Activated naive CD4-positive, alpha-beta T cell treated with anti-CD3 and anti-CD28 coated beads, Interleukin-2, amount 50 U/mL, for 72 hours (primary cell): ENCODE results near the gene CYP11A1. TPM values are rescaled to one million over a fixed set of nuclear protein-coding genes. Genes with fewer than 3 reads are reported as not detected.

ENCODE experiments used
- ATAC-seq, 2 donors: fragments of 150-1000 bp; cut with Tn5 transposase; 2 replicates each; pipeline ENCODE4 v1.10.0; 2021; ENCODE audit warnings: mild to moderate bottlenecking in 2 of 2, moderate library complexity in 2 of 2
- DNase-seq, 2 donors: peaks; one replicate each; pipeline ENCODE4 v3.0.0; 2021 to 2022; ENCODE audit warnings: low spot score in 2 of 2
- H3K27ac Mint-ChIP-seq, 2 donors: one replicate each; pipeline ENCODE4 v1.8.0; 2022; ENCODE audit warnings: mild to moderate bottlenecking in 2 of 2, mixed read lengths in 2 of 2
- H3K36me3 Mint-ChIP-seq, 2 donors: one replicate each; pipeline ENCODE4 v1.8.0; 2022; ENCODE audit warnings: mixed read lengths in 2 of 2
- H3K9me3 Mint-ChIP-seq, 2 donors: one replicate each; pipeline ENCODE4 v1.8.0; 2022; ENCODE audit warnings: mixed read lengths in 2 of 2
- total RNA-seq, 2 donors: library from RNA; stranded (reverse); gene quantifications; one replicate each; pipeline ENCODE4 v1.2.3, GENCODE V29; 2022

Gene CYP11A1
- total RNA-seq, result under 1 TPM in 1 of 2 donors, not detected in 1; 0.59 TPM

DNA sequence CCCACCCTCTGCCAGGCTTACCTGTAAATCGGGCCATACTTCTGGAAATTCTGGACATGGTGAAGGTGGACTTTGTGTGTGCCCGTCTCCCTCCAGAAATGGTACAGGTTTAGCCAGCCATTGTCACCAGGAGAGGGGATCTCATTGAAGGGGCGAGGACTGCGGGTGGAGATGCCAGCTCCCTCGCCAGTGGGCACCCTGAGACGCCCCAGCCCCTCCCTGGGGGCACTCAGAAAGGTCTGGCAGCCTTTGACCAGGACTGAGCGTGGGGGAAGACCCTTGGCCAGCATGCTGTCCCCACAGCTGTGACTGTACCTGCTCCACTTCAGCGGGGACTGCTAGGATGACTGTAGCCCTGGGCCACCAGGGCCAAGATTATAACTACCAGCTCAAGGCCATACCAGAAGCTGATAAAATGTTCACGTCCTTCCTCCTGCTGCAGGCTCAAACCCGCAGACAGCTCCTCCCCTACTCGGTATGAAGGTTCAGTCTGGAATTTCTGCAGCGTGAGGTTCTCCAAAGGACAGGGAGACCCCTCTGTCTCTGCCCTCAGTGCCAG, at the start of gene CYP11A1:
TSS of gene CYP11A1 (minus strand) at position 351 of the 559 bp plus-strand sequence. CDS start at position 290, 61 bp downstream.
- Mint-ChIP-seq H3K36me3 (no peaks in the 10 kb centered on the region), H3K27ac (no peak within 1 kb of the TSS), H3K9me3 (no peaks in the 10 kb centered on the region)
- DNase-seq (no peak), ATAC-seq (no peak)

DNA sequence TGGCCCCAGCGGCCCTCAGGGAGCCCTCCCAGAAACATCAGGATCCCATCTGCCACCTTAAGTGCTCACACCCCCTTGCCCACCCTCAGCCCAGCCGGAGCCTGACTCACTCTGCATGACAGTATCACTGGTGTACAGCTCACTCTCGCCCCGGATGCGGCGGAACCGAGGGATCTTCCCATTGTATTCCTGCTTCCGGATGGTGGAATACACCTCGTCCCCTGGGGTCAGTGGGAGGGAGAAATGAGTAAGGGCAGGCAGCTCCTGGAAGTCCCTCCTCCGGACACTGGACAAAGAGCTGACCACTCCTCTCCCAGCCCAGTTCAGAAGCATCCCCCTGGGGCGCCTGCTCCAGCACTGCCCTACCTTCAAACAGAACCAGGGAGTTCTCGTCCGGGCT, 49.8 kb upstream of the CYP11A1 start:
- Mint-ChIP-seq H3K36me3 (peaks cover 20 to 26% of the 10 kb centered on the region in 2 donors), H3K27ac (peak overlapping the region in 1 of 2 donors; percentile 92), H3K9me3 (no peaks in the 10 kb centered on the region)
- DNase-seq (no peak), ATAC-seq (no peak)

DNA sequence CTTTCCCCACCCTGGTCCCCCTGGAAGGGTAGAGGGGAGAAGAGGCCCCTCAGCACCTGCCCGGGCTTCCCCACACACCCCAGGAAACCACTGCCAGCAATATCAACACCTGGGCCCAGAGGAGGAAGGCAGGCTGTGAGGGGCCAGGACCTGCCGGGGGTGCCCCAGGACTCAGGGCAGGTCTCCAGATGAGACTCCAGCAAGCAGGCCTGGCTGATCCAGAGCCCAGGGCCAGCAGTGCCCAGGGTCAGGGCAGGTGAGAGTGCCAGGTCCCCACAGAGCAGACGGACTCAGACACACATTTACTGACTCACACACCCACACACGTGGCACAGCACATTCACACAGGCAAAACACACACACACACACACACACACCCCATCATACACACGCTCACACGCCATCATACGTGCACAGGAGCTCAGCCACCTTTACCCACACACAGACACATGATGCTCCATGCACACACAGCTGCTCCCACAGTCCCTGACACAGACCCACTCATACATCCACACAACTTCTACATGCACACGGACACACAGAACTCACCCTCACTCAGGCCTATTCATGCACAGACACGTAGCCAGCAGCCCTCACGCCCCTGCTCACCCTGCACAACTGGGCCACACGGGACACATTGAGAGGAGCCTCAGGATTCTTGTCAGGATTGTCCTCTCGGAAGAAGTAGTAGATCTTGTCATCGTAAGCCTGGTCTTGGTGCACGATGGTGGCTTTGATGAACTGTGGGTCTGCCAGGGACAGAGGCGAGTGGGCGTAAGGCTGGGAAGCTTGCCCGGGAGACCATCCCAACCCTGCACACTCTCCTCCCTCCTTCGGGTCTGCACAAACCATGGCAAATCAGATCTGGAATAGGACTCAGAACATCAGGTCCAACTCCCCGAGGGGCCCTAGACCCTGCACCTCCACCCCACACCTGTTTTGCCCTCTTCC, 48.8 kb upstream of the CYP11A1 start:
- H3K9me3 Mint-ChIP-seq, result no peaks in the 10 kb centered on the region
- ATAC-seq (peak in 1 of 2 donors; percentile 16), DNase-seq (no peak)
- H3K36me3 Mint-ChIP-seq, result peaks cover 26 to 34% of the 10 kb centered on the region in 2 donors
- H3K27ac Mint-ChIP-seq, result peak overlapping the region; percentile 27 to 92

DNA sequence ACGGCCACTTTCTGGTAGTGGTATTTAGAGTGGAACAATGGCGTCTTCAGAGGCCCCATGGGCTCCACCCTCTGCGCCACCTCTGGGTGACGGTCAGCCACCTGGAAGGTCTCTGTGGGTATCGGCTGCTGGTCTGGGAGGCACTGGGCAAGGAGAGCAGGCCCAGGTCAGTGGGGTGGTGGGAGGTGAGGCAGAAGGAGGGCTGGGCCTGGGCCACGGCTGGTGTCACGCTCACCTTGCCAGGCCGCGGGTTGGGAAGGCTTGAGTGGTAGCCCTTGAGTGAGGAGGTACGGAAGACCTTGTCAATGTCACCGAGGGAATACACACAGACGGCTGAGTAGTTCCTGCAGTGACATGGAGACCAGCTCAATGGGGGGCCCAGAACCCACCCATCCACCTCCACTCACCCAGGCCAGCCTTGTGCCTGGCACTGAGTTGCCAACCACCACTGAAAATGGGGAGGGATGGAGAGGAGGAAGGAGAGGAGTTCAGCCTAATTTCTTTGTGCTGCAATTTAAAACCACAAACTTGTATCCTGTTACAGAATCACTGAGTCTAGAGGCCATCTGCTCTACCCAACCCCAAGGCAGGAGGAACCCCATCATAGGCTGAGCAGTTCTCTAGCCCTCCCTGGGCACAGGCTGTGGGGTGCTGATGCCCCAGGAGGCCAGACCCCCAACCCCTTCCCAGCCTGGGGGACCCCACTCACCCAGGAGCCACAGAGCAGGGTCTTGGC, 47.3 kb upstream of the CYP11A1 start:
- ATAC-seq (no peak), DNase-seq (no peak)
- no peaks in the 10 kb centered on the region for H3K9me3 Mint-ChIP-seq
- H3K27ac Mint-ChIP-seq, result peak overlapping the region; percentile 61 to 68
- H3K36me3 Mint-ChIP-seq, result peaks cover 26 to 34% of the 10 kb centered on the region in 2 donors

DNA sequence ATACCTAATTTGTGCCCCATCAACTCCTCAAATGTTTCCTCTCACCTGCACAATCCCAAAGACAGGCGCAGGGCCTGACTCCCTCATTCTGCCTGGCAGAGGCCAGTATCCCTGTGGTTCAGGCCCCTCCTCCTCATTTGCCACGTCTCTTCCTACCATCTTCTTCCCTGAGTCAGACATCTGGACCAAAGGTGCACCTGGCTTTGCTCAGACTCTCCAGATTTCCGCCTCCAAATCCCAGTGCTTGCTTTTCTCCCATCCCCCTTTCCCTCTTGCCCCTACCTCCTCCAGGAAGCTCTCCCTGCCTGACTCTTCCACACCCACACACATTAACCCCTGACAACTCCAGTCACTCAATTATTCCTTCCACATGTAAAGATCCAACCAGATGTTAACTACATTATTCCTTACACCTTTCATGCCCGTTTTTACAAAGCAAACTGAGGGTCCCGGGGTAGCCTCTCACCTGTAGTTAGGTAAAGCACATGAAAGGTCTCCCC, 46.7 kb upstream of the CYP11A1 start:
- Mint-ChIP-seq H3K9me3 (no peaks in the 10 kb centered on the region), H3K27ac (peak overlapping the region; percentile 10 to 61), H3K36me3 (peaks cover 26 to 34% of the 10 kb centered on the region in 2 donors)
- ATAC-seq (no peak), DNase-seq (no peak)

DNA sequence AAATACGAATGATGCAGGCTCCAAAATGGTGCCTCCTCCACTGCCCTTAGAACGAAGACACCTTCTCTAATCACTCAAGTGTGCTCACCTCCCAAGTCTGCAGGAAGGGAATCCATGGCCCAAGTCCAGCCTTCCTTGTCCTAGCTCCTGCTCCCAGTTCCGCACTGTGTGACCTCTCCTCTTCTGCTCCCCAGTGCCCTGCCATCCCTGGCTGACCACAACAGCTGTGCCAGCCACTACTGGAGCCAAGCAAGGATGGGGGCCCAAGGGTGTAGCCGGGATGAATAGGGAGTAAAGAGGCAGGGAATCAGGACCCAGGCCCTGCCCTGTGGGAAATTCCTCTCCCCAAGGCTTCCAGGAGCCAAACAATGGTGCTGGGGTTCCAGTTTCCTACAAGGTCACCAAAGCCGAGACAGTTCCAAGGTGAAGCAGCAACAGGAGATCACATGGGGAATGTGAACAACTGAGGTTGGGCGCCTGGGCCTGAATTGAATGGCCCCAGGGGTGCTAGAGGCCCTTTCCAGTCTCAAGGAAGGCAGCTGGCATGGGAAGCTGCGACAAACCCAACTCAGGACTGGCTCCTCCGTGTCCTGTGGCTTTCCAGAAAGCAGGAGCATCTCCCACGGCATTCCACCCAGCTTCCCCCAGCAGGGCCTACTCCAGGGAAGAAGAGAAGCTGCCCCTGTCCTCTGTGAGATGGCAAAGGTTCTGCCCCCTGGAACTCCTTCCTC, 46.1 kb upstream of the CYP11A1 start:
- Mint-ChIP-seq H3K36me3 (peaks cover 26 to 34% of the 10 kb centered on the region in 2 donors), H3K9me3 (no peaks in the 10 kb centered on the region), H3K27ac (peak overlapping the region; percentile 61 to 75)
- DNase-seq (no peak), ATAC-seq (no peak)

DNA sequence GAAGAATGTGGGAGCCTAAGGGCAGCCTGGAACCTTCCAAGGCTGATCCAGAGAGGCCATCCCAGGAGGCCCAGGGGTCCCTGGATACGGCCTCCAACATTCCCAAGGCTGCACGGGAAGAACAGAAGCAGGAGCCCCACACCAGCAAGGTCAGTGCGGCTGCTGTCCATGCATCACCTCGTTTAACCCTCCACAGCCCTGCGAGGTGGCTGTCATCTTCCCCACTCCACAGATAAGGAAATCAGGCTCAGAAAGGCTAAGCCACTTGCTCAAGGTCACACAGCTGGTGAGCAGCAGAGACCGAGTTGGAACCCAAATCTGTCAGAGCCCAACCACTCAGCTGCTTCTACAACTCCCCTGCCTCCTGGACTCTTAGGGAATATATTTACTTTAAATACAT, 44.7 kb upstream of the CYP11A1 start:
- H3K27ac Mint-ChIP-seq, result peak overlapping the region in 1 of 2 donors; percentile 73
- H3K36me3 Mint-ChIP-seq, result peaks cover 20 to 34% of the 10 kb centered on the region in 2 donors
- no peak for DNase-seq
- H3K9me3 Mint-ChIP-seq, result no peaks in the 10 kb centered on the region
- no peak for ATAC-seq

DNA sequence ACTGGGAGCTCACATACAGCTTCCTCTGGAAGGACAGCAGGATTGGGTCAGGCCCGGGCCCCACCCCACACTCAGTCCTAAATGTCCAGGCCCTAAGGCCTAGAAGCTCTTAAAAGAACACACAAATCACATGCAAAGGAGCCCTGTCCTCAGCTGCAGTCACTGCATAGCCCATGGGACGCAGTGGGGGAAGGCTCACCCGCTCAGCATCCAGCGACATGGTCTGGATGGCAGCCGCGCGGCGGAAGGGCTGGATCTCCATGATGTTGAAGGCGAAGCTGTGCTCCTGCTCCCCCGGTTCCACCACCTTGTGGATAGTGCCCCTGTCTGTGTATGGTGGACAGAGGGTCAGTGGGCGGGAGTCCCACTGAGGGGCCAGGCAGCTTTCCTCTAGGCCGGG, 44.2 kb upstream of the CYP11A1 start:
- DNase-seq (no peak), ATAC-seq (no peak)
- H3K27ac Mint-ChIP-seq, result peak overlapping the region in 1 of 2 donors; percentile 60
- no peaks in the 10 kb centered on the region for H3K9me3 Mint-ChIP-seq
- peaks cover 15 to 34% of the 10 kb centered on the region in 2 donors for H3K36me3 Mint-ChIP-seq

DNA sequence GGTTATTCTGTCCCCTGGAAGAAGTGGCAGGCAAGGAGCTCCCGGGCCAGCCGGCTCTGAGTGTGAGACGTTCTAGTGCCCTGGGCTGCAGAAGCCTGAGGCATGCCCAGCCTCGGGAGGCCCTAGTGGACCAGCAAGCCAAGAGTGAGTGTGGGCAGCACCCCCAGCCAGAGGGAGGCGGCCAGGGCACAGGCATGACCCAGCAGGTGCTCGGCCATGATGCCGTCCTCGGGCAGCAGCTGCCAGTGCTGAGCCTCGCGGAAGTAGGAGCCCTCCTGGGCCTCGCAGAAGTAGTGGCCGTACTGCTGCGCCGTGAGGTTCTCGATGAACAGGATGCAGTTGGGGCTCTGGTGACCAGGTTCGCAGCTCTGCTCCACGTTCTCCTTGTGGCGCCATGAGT, 43.1 kb upstream of the CYP11A1 start:
- no peak overlapping the region for H3K27ac Mint-ChIP-seq
- DNase-seq (no peak), ATAC-seq (no peak)
- no peaks in the 10 kb centered on the region for H3K9me3 Mint-ChIP-seq
- H3K36me3 Mint-ChIP-seq, result peaks cover 7 to 26% of the 10 kb centered on the region in 2 donors

DNA sequence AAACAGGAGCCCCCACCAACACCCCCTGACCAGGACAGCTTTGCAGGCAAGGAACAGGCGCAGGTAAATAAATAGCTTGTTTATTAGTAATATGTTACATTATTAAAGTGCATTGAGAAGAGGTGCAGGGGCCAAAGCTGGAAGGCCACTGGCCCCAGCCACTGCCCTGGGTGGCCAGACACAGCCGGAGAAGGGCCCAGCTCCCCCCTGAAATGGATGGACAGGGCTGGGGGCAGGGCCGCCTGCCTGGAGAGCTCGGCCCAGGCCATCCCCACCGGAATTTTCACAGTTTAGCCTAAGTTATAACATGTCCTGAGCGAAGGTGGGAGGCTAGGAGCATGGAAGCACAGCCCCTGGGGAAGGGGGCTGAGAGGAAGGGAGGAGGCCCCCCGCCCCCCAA, 41.8 kb upstream of the CYP11A1 start:
- Mint-ChIP-seq H3K27ac (peak overlapping the region in 1 of 2 donors; percentile 56), H3K36me3 (peaks cover 7 to 21% of the 10 kb centered on the region in 2 donors), H3K9me3 (no peaks in the 10 kb centered on the region)
- DNase-seq (no peak), ATAC-seq (no peak)

DNA sequence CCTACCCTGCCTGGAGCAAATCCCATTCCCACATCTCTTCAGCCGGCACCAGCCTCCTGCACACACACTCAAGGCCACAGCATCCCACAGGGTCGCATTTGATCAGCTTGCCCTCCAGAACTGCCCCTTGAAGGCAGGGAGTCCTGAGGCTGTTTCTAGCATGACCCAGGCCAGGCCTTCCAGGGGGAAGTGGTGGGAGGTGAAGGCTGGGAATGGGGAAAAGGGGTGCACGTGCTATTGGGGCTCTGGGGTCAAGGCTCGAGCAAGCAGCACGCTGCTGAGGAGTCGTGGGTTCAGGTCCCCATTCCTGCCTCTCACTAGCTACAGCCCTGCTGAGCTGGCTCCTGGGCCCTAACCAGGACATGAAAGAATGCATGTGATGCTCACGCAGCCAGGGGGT, 41.4 kb upstream of the CYP11A1 start:
- Mint-ChIP-seq H3K36me3 (peaks cover 7 to 17% of the 10 kb centered on the region in 2 donors), H3K27ac (peak overlapping the region; percentile 7 to 56), H3K9me3 (no peaks in the 10 kb centered on the region)
- DNase-seq (no peak), ATAC-seq (no peak)

DNA sequence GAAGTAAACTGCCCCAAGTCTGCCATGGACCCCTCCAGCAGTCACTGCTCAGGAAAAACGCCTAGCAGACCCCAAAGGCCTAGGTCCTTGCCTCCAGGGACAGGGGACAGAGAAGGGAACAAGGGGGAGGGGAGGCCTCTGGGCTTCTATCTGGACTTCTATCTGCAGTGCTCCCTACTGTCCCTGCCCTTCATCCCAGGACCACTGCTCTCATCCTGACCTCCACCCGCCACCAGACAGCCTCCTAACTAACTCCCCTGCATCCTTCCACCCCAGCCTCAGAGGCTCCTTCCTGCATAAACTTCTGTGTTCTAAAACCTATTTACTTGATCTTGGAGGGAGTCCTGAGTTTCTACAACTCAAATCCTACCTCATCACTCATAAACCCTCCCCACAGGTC, 40.9 kb upstream of the CYP11A1 start:
- H3K27ac Mint-ChIP-seq, result peak overlapping the region in 1 of 2 donors; percentile 56
- no peak for ATAC-seq
- peaks cover 7 to 12% of the 10 kb centered on the region in 2 donors for H3K36me3 Mint-ChIP-seq

DNA sequence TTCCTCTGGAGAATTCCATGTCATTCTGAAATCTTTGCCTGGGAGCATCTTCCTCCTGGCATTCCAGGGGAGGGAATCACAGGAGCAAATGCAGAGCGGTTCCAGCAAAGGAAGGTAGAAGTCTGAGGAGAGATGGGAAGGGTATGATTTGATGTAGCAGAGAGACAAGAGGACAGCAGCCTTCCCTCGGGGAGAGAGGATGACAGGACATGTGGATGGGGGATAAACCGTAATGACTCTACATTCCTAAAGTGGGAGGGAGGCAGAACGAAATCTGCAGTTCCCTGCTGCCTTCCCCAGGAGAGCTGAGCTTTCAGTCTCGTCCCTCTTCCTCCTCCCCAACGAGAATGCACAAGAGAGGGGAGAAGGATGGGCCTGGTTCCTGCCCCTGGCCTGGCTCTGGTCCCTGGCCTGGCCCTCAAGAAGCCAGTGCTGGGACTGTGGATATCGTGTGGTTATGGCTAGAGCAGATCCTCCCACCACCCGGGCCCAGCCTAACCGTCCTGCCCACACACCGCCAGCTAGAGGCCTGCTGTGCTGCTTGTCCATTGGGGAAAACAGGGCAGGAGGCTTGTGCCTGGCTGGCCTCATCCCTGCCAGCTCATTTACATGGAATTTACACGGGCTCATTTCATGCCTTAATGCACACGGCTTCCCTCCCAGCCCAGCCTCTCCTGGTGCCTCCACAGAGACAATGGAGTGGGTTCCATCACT, 39.7 kb upstream of the CYP11A1 start:
- Mint-ChIP-seq H3K27ac (peak overlapping the region; percentile 56 to 87), H3K36me3 (peaks cover 7 to 9% of the 10 kb centered on the region in 2 donors), H3K9me3 (no peaks in the 10 kb centered on the region)
- ATAC-seq (no peak), DNase-seq (no peak)

More for the DNA sequence above, 40.9 kb upstream of the CYP11A1 start:
- no peak for DNase-seq
- no peaks in the 10 kb centered on the region for H3K9me3 Mint-ChIP-seq

DNA sequence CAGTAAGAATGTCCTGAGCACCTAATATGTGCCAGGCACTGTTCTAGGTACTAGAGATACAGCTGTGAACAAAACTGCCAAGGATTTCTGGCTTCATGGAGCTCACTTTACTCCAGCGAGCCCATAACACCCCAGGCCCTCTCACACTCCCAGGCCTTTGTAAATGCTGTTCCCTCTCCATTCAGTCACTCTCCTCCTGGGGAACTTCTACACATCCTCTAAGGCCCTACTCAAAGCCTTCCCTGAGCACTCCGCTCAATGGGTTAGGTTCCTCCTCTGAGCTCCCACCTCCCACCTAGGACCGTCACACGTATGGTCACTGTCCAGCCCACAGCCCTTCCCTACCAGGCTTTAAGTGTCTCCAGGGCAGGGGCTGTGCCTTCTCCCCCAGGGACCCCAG, 39.1 kb upstream of the CYP11A1 start:
- no peaks in the 10 kb centered on the region for H3K9me3 Mint-ChIP-seq
- peaks cover 2 to 3% of the 10 kb centered on the region in 2 donors for H3K36me3 Mint-ChIP-seq
- no peak for ATAC-seq
- DNase-seq, result no peak
- peak overlapping the region; percentile 56 to 87 for H3K27ac Mint-ChIP-seq

DNA sequence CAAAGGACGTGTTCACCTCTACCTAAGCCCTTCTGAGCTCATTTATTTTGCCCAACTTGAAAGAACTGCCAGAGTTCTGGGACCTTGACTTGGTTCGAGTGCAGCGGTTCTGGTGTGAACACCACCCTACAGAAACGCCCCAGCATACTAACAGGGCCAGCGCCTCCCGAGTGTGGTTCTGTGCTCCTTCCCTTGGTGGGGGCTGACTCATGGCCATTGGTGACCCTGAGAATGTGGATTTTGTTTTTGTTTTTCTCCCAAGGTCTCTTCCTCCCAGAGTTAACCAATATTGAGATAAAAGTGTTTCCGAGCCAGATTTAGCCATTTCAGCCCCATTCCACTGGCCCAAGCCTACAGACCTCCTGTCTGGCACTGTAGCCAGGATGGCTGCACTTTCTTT, 38.4 kb upstream of the CYP11A1 start:
- Mint-ChIP-seq H3K27ac (peak overlapping the region in 1 of 2 donors; percentile 56), H3K9me3 (no peaks in the 10 kb centered on the region)
- no peak for DNase-seq

More for the DNA sequence above, 38.4 kb upstream of the CYP11A1 start:
- H3K36me3 Mint-ChIP-seq, result no peaks in the 10 kb centered on the region
- ATAC-seq, result no peak
